ENCODE results near the gene TAL1.

Gene TAL1

GRCh38 chr1:47190857-47191256, 41.2 kb downstream of the TAL1 start:
- Histone ChIP-seq H3K9me3 (replicated peaks; ENCODE audit: insufficient read depth, low read length) (no peaks in the 10 kb centered on the region), H3K4me3 (ENCODE audit: low read length) (no peak overlapping the region), H3K9ac (ENCODE audit: low read length) (no peak overlapping the region), H3K4me1 (ENCODE audit: low read length) (no peaks in the 10 kb centered on the region), H2AFZ (ENCODE audit: low read length) (no peak overlapping the region), H3K36me3 (replicated peaks; ENCODE audit: insufficient read depth, low read length) (no peaks in the 10 kb centered on the region), H3K27me3 (replicated peaks; ENCODE audit: insufficient read depth, low read length) (no peaks in the 10 kb centered on the region), H3K79me2 (ENCODE audit: low read length) (no peaks in the 10 kb centered on the region), H3K27ac (ENCODE audit: low read length) (no peak overlapping the region), H3K9me2 (replicated peaks; ENCODE audit: insufficient read depth, low read length) (no peaks in the 10 kb centered on the region), H3K4me2 (ENCODE audit: low read depth, low read length) (no peak overlapping the region), H4K20me1 (ENCODE audit: insufficient read depth, low read length) (no peaks in the 10 kb centered on the region), H3F3A (ENCODE audit: insufficient read depth, low read length) (no peaks in the 10 kb centered on the region)
- TF ChIP-seq CTCF (IDR thresholded peaks at IDR 0.05; ENCODE audit: low read length), result no peak
- TF ChIP-seq EZH2phosphoT487 (IDR thresholded peaks at IDR 0.05; ENCODE audit: low read length), result no peak
- no peak for TF ChIP-seq EZH2 (optimal IDR thresholded peaks at IDR 0.05; ENCODE audit: low read depth, low read length)
- no peak for DNase-seq

GRCh38 chr1:47190509-47190855, 41.5 kb downstream of the TAL1 start:
- Histone ChIP-seq H3K79me2 (ENCODE audit: low read length) (no peaks in the 10 kb centered on the region), H3K4me2 (ENCODE audit: low read depth, low read length) (no peak overlapping the region), H3K4me1 (ENCODE audit: low read length) (no peaks in the 10 kb centered on the region), H3K9ac (ENCODE audit: low read length) (no peak overlapping the region), H3F3A (ENCODE audit: insufficient read depth, low read length) (no peaks in the 10 kb centered on the region), H3K27ac (ENCODE audit: low read length) (no peak overlapping the region), H3K4me3 (ENCODE audit: low read length) (no peak overlapping the region), H4K20me1 (ENCODE audit: insufficient read depth, low read length) (no peaks in the 10 kb centered on the region), H3K9me2 (replicated peaks; ENCODE audit: insufficient read depth, low read length) (no peaks in the 10 kb centered on the region), H3K27me3 (replicated peaks; ENCODE audit: insufficient read depth, low read length) (no peaks in the 10 kb centered on the region), H2AFZ (ENCODE audit: low read length) (no peak overlapping the region), H3K36me3 (replicated peaks; ENCODE audit: insufficient read depth, low read length) (no peaks in the 10 kb centered on the region), H3K9me3 (replicated peaks; ENCODE audit: insufficient read depth, low read length) (no peaks in the 10 kb centered on the region)
- TF ChIP-seq CTCF (IDR thresholded peaks at IDR 0.05; ENCODE audit: low read length), result no peak
- no peak for TF ChIP-seq EZH2 (optimal IDR thresholded peaks at IDR 0.05; ENCODE audit: low read depth, low read length)
- TF ChIP-seq EZH2phosphoT487 (IDR thresholded peaks at IDR 0.05; ENCODE audit: low read length), result no peak
- no peak for DNase-seq

GRCh38 chr1:47189844-47190508, 42.0 kb downstream of the TAL1 start, which contains the start of gene PDZK1IP1:
PDZK1IP1 (minus strand) TSS chr1:47190036; CDS start chr1:47189932, 104 bp downstream.
- Histone ChIP-seq H3K36me3 (replicated peaks; ENCODE audit: insufficient read depth, low read length) (no peaks in the 10 kb centered on the region), H3K9me2 (replicated peaks; ENCODE audit: insufficient read depth, low read length) (no peaks in the 10 kb centered on the region), H4K20me1 (ENCODE audit: insufficient read depth, low read length) (no peaks in the 10 kb centered on the region), H3K4me3 (ENCODE audit: low read length) (no peak within 1 kb of the TSS), H3K9ac (ENCODE audit: low read length) (no peak within 1 kb of the TSS), H3K9me3 (replicated peaks; ENCODE audit: insufficient read depth, low read length) (no peaks in the 10 kb centered on the region), H2AFZ (ENCODE audit: low read length) (no peak within 1 kb of the TSS), H3K27me3 (replicated peaks; ENCODE audit: insufficient read depth, low read length) (no peaks in the 10 kb centered on the region), H3K4me2 (ENCODE audit: low read depth, low read length) (no peak within 1 kb of the TSS), H3K4me1 (ENCODE audit: low read length) (no peaks in the 10 kb centered on the region), H3F3A (ENCODE audit: insufficient read depth, low read length) (no peaks in the 10 kb centered on the region), H3K27ac (ENCODE audit: low read length) (no peak within 1 kb of the TSS), H3K79me2 (ENCODE audit: low read length) (no peaks in the 10 kb centered on the region)
- no peak for DNase-seq
- TF ChIP-seq EZH2 (optimal IDR thresholded peaks at IDR 0.05; ENCODE audit: low read depth, low read length), result no peak
- TF ChIP-seq EZH2phosphoT487 (IDR thresholded peaks at IDR 0.05; ENCODE audit: low read length), result no peak
- no peak for TF ChIP-seq CTCF (IDR thresholded peaks at IDR 0.05; ENCODE audit: low read length)

Measured in MM.1S (cell line).